Measurements from ENCODE around the gene SOX21.

Gene SOX21

GRCh38 chr13:94709001-94709834, 3.1 kb downstream of the SOX21 start:
- no peak for DNase-seq (ENCODE audit: low read depth)

DNA sequence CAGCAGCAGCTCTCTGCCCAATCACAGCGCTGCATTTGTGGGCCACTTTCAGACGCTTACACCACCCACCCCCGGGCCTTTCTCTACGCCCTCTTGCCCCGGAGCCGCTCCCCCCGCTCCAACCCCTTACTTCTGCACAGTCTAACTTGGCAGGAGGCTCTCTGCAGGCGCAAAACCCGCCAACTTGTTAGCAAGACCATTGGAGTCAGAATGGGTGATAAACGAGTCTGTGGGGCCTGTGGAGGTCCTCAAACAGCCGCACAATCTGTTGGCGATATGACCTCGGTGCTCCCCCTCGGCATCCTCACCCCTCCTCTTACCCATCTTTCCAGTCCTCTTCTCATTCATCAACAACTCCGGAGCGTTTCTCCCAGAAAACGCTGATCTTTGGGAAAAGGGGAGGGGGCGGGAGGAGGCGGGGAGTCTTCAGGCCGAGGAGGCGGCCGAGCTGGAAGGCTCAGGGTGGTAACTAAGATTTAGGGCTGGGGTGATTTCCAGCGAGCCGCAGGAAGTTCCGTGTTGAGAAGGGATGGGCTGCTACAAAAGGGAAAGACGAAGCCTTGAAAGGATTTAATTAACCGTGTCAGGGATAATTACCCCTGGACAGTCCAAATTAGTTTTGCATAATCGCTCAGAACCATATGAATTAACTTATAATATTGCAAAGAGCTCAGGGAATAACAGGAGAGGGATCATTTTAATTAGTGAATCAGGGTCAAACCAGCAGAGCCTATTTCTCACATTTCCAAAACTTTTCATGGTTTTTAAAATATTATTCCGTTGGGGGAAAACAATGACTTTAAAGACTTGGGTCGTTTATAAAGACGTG, 4.1 kb downstream of the SOX21 start:
- DNase-seq (ENCODE audit: low read depth), result no peak

GRCh38 chr13:94707400-94708021, 4.8 kb downstream of the SOX21 start:
- no peak for DNase-seq (ENCODE audit: low read depth)

DNA sequence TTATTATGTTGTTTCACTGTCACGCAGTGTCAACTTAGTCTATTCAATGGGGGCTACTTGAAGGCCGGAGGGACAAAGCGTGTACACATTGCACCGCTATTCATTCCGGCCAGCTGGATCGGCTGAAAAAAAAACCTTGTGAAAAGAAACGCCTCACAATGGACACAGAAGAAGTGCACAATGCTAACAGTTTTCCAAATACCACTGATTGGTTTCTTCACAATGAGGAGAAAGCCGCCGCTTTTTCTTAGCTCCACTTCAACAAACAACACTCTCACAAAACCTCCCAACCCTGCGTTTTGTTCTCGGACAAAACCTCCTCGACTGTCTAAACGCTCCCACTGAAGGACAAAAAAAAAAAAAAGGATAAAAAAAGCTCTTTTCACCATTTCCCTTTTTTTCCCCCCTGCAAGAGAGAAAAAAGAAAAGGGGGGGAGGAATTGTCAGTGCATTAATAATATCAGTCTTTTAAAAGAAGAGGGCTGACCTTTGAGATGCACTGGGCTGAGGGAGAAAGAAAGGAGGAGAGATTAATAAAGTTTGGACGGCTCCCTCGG, 5.4 kb downstream of the SOX21 start:
- no peak for DNase-seq (ENCODE audit: low read depth)

DNA sequence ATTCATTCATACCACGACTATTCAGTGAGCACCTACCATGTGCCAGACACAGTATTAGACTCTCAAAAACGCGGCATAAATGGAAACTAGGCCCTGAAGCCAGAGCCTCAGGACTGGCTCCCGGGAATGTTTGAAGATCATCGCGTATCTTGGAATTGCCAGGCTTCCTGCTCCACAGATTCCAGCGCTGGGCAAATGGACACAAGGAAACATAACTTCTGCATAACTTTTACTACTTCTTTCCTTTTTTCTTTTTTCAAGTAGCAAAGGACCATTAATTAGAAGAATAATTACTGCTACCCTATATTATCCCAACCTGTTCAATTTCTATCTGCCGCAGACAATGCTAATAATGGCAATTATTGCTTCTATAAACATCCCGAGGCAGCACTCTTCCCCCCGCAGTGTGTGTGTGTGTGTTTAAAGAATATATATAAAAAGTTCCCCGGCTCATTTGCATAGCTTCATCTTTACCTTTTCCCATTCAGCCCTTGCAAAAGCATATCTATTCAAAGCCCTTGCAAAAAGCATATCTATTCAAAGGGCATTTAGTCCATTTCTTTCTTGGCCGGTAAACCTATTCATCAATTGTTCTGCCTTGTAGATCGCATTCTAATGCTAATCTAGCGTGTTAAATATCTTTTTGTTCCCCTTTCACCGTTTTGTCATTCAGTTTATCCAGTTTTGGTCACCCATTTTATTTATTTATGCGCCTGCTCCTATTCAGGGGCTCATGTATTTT, 6.1 kb downstream of the SOX21 start:
- no peak for DNase-seq (ENCODE audit: low read depth)

GRCh38 chr13:94705081-94706030, 7.0 kb downstream of the SOX21 start:
- no peak for DNase-seq (ENCODE audit: low read depth)

DNA sequence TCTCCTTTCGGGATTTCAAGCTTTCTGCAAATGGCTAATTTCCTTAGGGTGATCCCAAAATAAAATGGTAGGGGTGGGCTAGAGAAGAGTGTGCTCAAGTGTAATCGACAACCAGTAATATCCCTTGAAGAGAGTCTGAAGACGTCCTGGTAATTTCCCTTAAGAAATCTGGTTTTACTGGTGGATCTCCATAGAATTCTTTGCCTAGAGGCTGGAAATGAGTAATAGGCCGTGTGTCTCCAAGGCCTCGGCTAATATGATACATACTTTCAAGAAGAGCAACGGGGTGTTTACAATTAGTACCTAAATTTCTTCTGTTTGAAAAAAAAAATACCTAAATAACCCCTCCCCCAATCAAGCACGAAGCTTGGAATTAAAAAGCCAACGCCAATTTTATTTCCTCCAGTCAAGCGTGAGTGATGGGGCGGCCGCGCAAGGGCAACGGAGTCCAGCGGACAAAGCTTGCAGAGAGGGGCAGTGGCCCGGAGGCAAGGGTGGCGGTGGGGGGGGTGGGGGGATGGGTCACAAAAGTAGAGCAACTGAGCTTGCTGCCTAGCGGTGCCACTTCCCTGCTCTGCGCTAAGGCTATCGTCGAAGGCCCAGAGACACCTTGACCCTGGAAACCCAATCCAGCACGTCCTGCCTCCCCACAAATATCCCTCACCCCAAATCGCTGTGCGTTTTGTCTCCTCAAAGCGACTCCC, 7.8 kb downstream of the SOX21 start:
- DNase-seq (ENCODE audit: low read depth), result no peak

DNA sequence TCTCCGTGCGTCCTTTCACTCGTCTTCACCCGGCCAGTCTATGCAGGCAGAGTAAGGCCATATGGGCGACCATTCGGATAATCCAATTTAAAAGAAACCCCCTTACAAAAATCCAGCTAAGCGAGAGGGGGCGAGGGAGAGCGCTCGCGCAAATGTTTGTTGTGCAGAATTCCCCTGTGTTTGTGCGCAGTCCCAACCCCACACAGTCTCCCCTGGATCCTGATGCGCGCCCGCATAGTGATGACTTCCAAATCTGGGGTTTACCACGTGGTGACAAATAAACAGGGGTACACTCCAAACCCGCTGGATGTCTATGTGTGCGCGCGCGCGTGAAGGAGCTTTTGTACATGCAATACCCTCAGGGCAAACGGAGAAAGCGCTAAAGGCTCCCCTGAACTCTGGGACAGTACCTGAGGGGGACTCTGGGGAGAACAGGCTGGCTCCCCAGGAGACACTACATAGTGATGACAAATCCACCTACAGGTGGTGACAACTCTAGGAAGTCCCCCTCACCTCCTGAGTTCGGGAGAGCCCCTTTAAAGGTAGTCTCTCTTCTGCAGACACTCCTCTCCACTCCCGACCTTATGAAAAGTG, 8.5 kb downstream of the SOX21 start:
- no peak for DNase-seq (ENCODE audit: low read depth)

- no peak for DNase-seq (ENCODE audit: low read depth)
Observed at GRCh38 chr13:94703271-94703670, 9.1 kb downstream of the SOX21 start.

DNA sequence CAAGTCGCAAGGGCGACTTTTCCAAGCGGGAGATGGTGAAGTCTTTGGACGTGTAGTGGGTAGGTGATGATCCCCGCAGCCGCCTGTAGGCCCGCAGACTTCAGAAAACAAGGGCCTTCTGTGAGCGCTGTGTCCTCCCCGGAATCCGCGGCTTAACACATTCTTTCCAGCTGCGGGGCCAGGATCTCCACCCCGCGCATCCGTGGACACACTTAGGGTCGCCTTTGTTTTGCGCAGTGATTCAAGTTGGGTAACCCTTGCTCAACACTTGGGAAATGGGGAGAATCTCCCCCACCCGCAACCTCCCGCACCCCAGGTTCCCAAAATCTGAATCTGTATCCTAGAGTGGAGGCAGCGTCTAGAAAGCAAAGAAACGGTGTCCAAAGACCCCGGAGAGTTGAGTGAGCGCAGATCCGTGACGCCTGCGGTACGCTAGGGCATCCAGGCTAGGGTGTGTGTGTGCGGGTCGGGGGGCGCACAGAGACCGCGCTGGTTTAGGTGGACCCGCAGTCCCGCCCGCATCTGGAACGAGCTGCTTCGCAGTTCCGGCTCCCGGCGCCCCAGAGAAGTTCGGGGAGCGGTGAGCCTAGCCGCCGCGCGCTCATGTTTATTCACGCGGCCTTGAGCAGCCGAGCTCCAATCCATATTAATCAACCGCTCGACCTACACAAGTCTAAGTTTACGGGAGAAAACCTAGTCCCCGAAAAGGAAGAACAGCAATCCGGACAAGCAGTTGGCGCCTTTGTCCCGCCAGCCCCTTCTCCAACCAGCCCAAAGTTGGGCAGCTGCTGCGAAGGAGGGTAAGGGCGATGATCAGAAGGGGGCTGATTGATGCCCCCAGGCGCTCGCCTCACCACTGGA, 9.9 kb downstream of the SOX21 start:
- no peak for DNase-seq (ENCODE audit: low read depth)

GRCh38 chr13:94701313-94702180, 10.8 kb downstream of the SOX21 start:
- DNase-seq (ENCODE audit: low read depth), result no peak

DNA sequence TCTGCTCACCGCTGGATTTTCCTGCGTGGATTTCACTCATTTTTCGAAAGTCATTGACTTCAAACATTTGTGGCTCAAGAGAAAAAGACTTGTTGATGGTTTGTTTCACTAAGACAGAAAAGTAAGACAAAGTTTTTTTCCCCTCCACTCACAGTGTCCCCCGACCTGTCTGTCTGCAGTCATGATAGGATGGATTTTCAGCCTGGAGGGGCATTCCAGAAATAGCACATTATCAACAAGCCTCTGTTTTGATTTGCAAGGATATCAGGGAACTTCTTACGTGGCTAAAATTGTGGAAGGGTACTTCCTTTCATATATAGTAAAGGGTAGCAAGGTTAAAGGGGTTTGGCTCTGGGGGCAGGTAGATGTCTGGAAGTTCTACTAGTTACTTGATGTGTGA, 11.8 kb downstream of the SOX21 start:
- no peak for DNase-seq (ENCODE audit: low read depth)

- DNase-seq (ENCODE audit: low read depth), result no peak
Observed at GRCh38 chr13:94700051-94700535, 12.3 kb downstream of the SOX21 start.

DNA sequence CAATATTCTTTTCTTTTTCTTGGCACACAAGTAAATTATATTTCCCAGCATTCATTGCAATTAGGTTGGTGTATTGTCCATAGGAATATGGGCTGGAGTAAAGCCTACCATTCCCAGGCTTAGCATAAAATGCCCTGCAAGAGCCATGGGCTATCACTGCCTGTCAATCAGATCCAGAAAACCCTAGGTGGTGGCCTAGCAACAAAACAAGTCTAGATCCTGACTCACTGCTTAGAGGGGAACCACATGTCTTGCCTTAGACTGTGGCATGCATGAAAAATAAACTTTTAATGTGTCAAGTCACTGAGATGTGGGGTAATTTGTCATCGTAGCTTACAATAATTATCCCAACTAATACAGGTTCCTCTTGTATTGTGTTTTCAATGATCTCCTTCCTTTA, 16.2 kb downstream of the SOX21 start:
- no peak for DNase-seq (ENCODE audit: low read depth)

GRCh38 chr13:94692030-94692429, 20.3 kb downstream of the SOX21 start:
- no peak for DNase-seq (ENCODE audit: low read depth)

- no peak for DNase-seq (ENCODE audit: low read depth)
Observed at GRCh38 chr13:94683409-94683808, 28.9 kb downstream of the SOX21 start.

DNA sequence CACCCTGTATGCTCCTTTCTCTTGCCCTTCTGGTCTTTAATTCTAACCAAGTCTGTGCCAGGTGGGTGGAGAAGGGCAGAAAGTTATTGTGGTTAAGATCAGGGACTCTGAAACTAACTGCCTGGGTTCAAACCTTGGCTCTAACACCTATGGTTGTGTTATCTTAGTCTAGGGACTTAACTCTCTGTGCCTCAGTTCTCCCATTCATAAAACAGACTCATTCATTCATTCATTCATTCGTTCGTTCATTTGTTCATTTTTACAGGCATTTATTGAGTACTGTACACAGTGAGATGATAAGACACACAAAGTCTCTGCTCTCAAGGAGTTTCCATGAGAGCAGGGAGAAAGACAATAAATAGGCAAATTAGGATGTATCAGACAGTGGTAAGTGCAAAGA, 30.1 kb downstream of the SOX21 start:
- DNase-seq (ENCODE audit: low read depth), result no peak
